Measurements from ENCODE around the gene SHC2. TPM values are rescaled to one million over a fixed set of nuclear protein-coding genes. Genes with fewer than 3 reads are reported as not detected.

SHC2 gene, protein sequence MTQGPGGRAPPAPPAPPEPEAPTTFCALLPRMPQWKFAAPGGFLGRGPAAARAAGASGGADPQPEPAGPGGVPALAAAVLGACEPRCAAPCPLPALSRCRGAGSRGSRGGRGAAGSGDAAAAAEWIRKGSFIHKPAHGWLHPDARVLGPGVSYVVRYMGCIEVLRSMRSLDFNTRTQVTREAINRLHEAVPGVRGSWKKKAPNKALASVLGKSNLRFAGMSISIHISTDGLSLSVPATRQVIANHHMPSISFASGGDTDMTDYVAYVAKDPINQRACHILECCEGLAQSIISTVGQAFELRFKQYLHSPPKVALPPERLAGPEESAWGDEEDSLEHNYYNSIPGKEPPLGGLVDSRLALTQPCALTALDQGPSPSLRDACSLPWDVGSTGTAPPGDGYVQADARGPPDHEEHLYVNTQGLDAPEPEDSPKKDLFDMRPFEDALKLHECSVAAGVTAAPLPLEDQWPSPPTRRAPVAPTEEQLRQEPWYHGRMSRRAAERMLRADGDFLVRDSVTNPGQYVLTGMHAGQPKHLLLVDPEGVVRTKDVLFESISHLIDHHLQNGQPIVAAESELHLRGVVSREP
- 2.5 and 3.3 TPM in 2 replicates for total RNA-seq
- polyA plus RNA-seq = 0.02 and 0.28 TPM in 2 replicates
- 0.23 and 0.63 TPM in 2 replicates for polyA plus RNA-seq (2012)
- 0.59 and 0.85 TPM in 2 replicates for polyA minus RNA-seq (ENCODE audit: low replicate concordance)

DNA sequence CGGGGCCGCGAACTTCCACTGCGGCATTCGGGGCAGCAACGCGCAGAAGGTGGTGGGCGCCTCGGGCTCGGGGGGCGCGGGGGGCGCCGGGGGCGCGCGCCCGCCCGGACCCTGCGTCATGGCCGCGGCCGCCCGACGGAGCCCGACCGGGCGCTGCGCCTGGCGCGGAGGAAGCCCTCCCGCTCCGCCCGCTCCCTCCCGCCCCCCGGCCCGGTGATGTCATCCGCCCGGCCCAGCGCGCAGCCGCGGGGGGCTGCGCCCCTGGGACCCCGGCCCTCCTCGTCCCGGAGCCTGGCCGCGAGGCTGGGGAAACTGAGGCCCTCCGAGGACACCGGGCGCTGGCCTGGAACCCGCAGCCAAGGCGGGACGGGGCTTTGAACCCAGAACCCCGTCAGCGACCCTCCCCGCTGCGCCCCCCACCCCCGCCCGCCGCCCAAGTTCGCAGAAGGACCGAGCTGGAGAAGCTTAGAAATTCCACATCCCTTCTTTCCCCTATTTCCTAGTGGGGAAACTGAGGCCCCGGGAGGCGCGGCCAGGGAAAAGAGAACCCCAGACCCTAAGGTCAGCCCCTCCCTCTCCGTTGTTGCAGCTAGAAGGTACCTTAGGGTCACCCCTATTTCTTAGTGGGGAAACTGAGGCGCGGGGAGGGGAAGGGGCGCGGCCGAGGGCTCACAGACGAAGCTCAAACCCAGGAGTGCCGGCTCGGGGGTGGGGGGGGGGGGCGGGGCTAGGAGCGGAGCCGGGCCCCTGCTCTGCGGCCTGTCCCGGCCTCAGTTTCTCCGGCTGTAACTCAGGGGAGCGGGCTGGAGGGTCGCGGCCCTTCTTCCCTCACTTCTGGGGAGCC lies at the start of gene SHC2:
Gene SHC2 (minus strand): TSS at position 157 of the 844 bp plus-strand sequence. CDS start 37 bp downstream, at position 120.
- H3K4me2 ChIP-seq (ENCODE audit: extremely low read depth, insufficient read depth, low read length) = peak within 1 kb of the TSS; percentile 35

GRCh38 chr19:508204-509150 lies 47.6 kb upstream of the SHC2 start:
- TF ChIP-seq EZH2 (IDR thresholded peaks at IDR 0.05; ENCODE audit: low read length, missing control alignments) = no peak
- TF ChIP-seq, protein P1, sequence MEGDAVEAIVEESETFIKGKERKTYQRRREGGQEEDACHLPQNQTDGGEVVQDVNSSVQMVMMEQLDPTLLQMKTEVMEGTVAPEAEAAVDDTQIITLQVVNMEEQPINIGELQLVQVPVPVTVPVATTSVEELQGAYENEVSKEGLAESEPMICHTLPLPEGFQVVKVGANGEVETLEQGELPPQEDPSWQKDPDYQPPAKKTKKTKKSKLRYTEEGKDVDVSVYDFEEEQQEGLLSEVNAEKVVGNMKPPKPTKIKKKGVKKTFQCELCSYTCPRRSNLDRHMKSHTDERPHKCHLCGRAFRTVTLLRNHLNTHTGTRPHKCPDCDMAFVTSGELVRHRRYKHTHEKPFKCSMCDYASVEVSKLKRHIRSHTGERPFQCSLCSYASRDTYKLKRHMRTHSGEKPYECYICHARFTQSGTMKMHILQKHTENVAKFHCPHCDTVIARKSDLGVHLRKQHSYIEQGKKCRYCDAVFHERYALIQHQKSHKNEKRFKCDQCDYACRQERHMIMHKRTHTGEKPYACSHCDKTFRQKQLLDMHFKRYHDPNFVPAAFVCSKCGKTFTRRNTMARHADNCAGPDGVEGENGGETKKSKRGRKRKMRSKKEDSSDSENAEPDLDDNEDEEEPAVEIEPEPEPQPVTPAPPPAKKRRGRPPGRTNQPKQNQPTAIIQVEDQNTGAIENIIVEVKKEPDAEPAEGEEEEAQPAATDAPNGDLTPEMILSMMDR (conservative IDR thresholded peaks at IDR 0.05 in 1 of 2, IDR thresholded peaks at IDR 0.05 in 1 of 2; ENCODE audit: low read depth in 1 of 2, low read length in 2 of 2) = no peak
- Histone ChIP-seq H3K4me1 (ENCODE audit: control insufficient read depth, extremely low read depth, insufficient read depth, low read length) (peaks cover 7% of the 10 kb centered on the region), H3K9me3 (ENCODE audit: control insufficient read depth, insufficient read depth, low read depth, low read length) (no peaks in the 10 kb centered on the region), H3K79me2 (ENCODE audit: control insufficient read depth, insufficient read depth, low read length) (peaks cover 8% of the 10 kb centered on the region), H3K27me3 (ENCODE audit: control insufficient read depth, insufficient read depth, low read length) (no peaks in the 10 kb centered on the region), H3K4me3 (replicated peaks in 1 of 4; ENCODE audit: control extremely low read depth in 1 of 4, insufficient read depth in 1 of 4, low read depth in 3 of 4, low read length in 4 of 4) (peak overlapping the region; percentile 85 to 99 (median 92)), H3K4me2 (ENCODE audit: extremely low read depth, insufficient read depth, low read length) (peak overlapping the region; percentile 94), H2AFZ (ENCODE audit: low read length) (peak overlapping the region; percentile 55), H3K36me3 (ENCODE audit: control insufficient read depth, insufficient read depth, low read length) (no peaks in the 10 kb centered on the region), H3K9ac (ENCODE audit: insufficient read depth, low read length) (no peak overlapping the region), H3K27ac (ENCODE audit: insufficient read depth, low read length) (no peak overlapping the region), H4K20me1 (ENCODE audit: control insufficient read depth, extremely low read depth, insufficient read depth, low read length) (no peaks in the 10 kb centered on the region)
- no peak for DNase-seq (ENCODE audit: low read depth in 2 of 2)

More for the DNA sequence above, at the start of gene SHC2:
- DNase-seq (ENCODE audit: low read depth in 2 of 2) = no peak
- Histone ChIP-seq H3K27me3 (ENCODE audit: control insufficient read depth, insufficient read depth, low read length) (peaks cover 12% of the 10 kb centered on the region), H3K9me3 (ENCODE audit: control insufficient read depth, insufficient read depth, low read depth, low read length) (no peaks in the 10 kb centered on the region), H3K79me2 (ENCODE audit: control insufficient read depth, insufficient read depth, low read length) (no peaks in the 10 kb centered on the region), H3K36me3 (ENCODE audit: control insufficient read depth, insufficient read depth, low read length) (no peaks in the 10 kb centered on the region), H2AFZ (ENCODE audit: low read length) (no peak within 1 kb of the TSS), H3K4me1 (ENCODE audit: control insufficient read depth, extremely low read depth, insufficient read depth, low read length) (no peaks in the 10 kb centered on the region), H3K27ac (ENCODE audit: insufficient read depth, low read length) (no peak within 1 kb of the TSS), H3K4me3 (replicated peaks in 1 of 4; ENCODE audit: control extremely low read depth in 1 of 4, insufficient read depth in 1 of 4, low read depth in 3 of 4, low read length in 4 of 4) (peak within 1 kb of the TSS; percentile 18 to 55 (median 36)), H4K20me1 (ENCODE audit: control insufficient read depth, extremely low read depth, insufficient read depth, low read length) (no peaks in the 10 kb centered on the region), H3K9ac (ENCODE audit: insufficient read depth, low read length) (no peak within 1 kb of the TSS)
- peak; percentile 64 for TF ChIP-seq EZH2 (IDR thresholded peaks at IDR 0.05; ENCODE audit: low read length, missing control alignments)
- TF ChIP-seq, protein P1 (conservative IDR thresholded peaks at IDR 0.05 in 1 of 2, IDR thresholded peaks at IDR 0.05 in 1 of 2; ENCODE audit: low read depth in 1 of 2, low read length in 2 of 2) = no peak
